GM18507 (cell line): ENCODE results near the gene MUC6.
"Not testable (repeated sequence)": the region's sequence is repeated elsewhere in the genome, so short reads cannot be mapped to it uniquely, and the experiment has no call there.

Experiments
- DNase-seq: peaks from one replicate; pipeline ENCODE4 v3.0.0; 2011; ENCODE audit warnings: low read depth; ENCODE audit not compliant: insufficient read length; ENCODE audit errors: extremely low spot score
- FAIRE-seq: peaks from 2 replicates; lab custom pipeline; 2011; peaks lifted over from hg19 to GRCh38; lab: Jason Lieb, UNC

The MUC6 gene

GRCh38 chr11:977830-978720 lies 58.4 kb downstream of the MUC6 start:
- no peak for FAIRE-seq
- DNase-seq = no peak

- FAIRE-seq (no peak), DNase-seq (no peak)
Observed at GRCh38 chr11:976431-977160, 59.9 kb downstream of the MUC6 start.

GRCh38 chr11:975827-976226 lies 60.7 kb downstream of the MUC6 start:
- DNase-seq = no peak
- no peak for FAIRE-seq

- FAIRE-seq, DNase-seq: not testable (repeated sequence)
Observed at GRCh38 chr11:975376-975775, 61.1 kb downstream of the MUC6 start.

- DNase-seq (no peak), FAIRE-seq (no peak)
Observed at GRCh38 chr11:973237-973636, 63.3 kb downstream of the MUC6 start.

- FAIRE-seq (no peak), DNase-seq (no peak)
Observed at GRCh38 chr11:972523-973211, 63.9 kb downstream of the MUC6 start.

- FAIRE-seq = no peak
- DNase-seq = no peak
Observed at GRCh38 chr11:971731-972365, 64.7 kb downstream of the MUC6 start.

- FAIRE-seq (no peak), DNase-seq (no peak)
Observed at GRCh38 chr11:971092-971690, 65.3 kb downstream of the MUC6 start.

- no peak for FAIRE-seq
- DNase-seq = no peak
Observed at GRCh38 chr11:970319-970871, 66.1 kb downstream of the MUC6 start.

GRCh38 chr11:969651-970205 lies 66.8 kb downstream of the MUC6 start:
- FAIRE-seq (no peak), DNase-seq (no peak)

- no peak for FAIRE-seq
- no peak for DNase-seq
Observed at GRCh38 chr11:968822-969221, 67.7 kb downstream of the MUC6 start.

GRCh38 chr11:967995-968751 lies 68.3 kb downstream of the MUC6 start:
- FAIRE-seq (no peak), DNase-seq (no peak)

GRCh38 chr11:965206-965775 lies 71.2 kb downstream of the MUC6 start:
- no peak for FAIRE-seq
- DNase-seq = no peak

- DNase-seq = no peak
- FAIRE-seq = no peak
Observed at GRCh38 chr11:963852-964251, 72.7 kb downstream of the MUC6 start.
